Adrenal gland (tissue), 12 donors: Measurements from ENCODE around the gene KIF16B. TPM values are rescaled to one million over a fixed set of nuclear protein-coding genes. Genes with fewer than 3 reads are reported as not detected.
A peak's percentile ranks its signal among the peaks of the same experiment; 100 is the strongest.

Experiments
- DNase-seq, 7 donors: peaks; one replicate each; pipeline ENCODE4 v3.0.0-alpha.2; 2019 to 2020
- H3K27ac ChIP-seq, 5 donors: fragments of 200-600 bp; sonication (generic) in 4 of 5; 1 replicate in 3 of 5; 2 replicates in 2 of 5; pipeline versions ENCODE4 v1.5.1 to v1.8.0; 2016 to 2020; ENCODE audit warnings: mild to moderate bottlenecking in 1 of 5
- H3K27me3 ChIP-seq: fragments of 200-600 bp; 2 replicates; pipeline ENCODE4 v1.8.0; 2021
- H3K36me3 ChIP-seq, 2 donors: fragments of 200-600 bp; replicated peaks in 1 of 2; 1 replicate in 1 of 2; 2 replicates in 1 of 2; pipeline versions ENCODE4 v1.5.1 to v1.8.0; 2018 to 2022
- H3K4me1 ChIP-seq, 2 donors: fragments of 200-600 bp; replicated peaks in 1 of 2; 1 replicate in 1 of 2; 2 replicates in 1 of 2; pipeline versions ENCODE4 v1.5.1 to v1.8.0; 2018 to 2021
- H3K4me3 ChIP-seq, 4 donors: fragments of 200-600 bp; sonication (generic) in 3 of 4; one replicate each; pipeline ENCODE4 v1.5.1; 2016 to 2018
- H3K9me3 ChIP-seq, 3 donors: fragments of 200-600 bp; sonication (generic) in 1 of 3; replicated peaks in 1 of 3; 1 replicate in 2 of 3; 2 replicates in 1 of 3; pipeline versions ENCODE4 v1.5.1 to v1.8.0; 2016 to 2021
- CTCF ChIP-seq, 6 experiments: fragments of 450-650 bp in 4 of 6; fragments of 200-600 bp in 2 of 6; sonication (generic) in 1 of 6; IDR thresholded peaks; 1 replicate in 5 of 6; 2 replicates in 1 of 6; pipeline versions ENCODE4 v1.5.1 to v1.8.0; 2016 to 2021; ENCODE audit warnings: antibody characterized with exemption in 6 of 6, mild to moderate bottlenecking in 2 of 6, moderate library complexity in 1 of 6
- POLR2A ChIP-seq, 2 donors: fragments of 450-650 bp; IDR thresholded peaks; one replicate each; pipeline ENCODE4 v1.6.1; 2017; ENCODE audit warnings: antibody characterized with exemption in 2 of 2, mild to moderate bottlenecking in 2 of 2, moderate library complexity in 1 of 2
- WGBS, 4 donors: extraction: QIAGEN DNeasy Blood & Tissue Kit in 2 of 4; methylation state at CpG; one replicate each; pipeline versions ENCODE4 v1.1.5 to v1.1.7; 2013 to 2017; 5-methylcytosine and 5-hydroxymethylcytosine counted together
- intact Hi-C, 2 donors: fragments of 100-400 bp; cut with DNase I; formaldehyde crosslinking; loops; one replicate each; pipeline versions ENCODE4 v1.14.1 to v1.15.0; 2022 to 2023
- polyA plus RNA-seq, 3 donors: library from polyadenylated mRNA; stranded (reverse); fragments of 200-250 nt in 2 of 3; fragments of 350-450 nt in 1 of 3; fragmentation: Illumina TruSeq in 1 of 3; extraction: RNeasy Lipid Tissue Mini Kit (QIAGEN cat#74804) in 1 of 3; gene quantifications; one replicate each; pipeline ENCODE4 v1.2.3, GENCODE V29; 2013 to 2014
- total RNA-seq, 9 donors: library from RNA; depleted of rRNA in 4 of 9; stranded (reverse); fragments of >200 nt in 4 of 9; fragments of 120-200 nt in 1 of 9; fragmentation: NEBNext Ultra II Directional in 1 of 9; extraction: Animal tissue kit (Norgen Biotek cat#: 25700) in 1 of 9; gene quantifications; one replicate each; pipeline versions ENCODE4 v1.1.0 to v1.2.4, GENCODE V29; 2013 to 2023
- donor health status: healthy with polysubstance abuse.
- donor health status: Bipolar disorder and iron deficiency.
- donor health status: DM: yes; HTN: yes; CAD: no.
- donor health status: DM: no; HTN: no; CAD: no.
- donor health status: DM: no; HTN: no; CAD: no.
- donor health status: DM: yes; HTN: yes; CAD: no.

The KIF16B gene
- total and polyA plus RNA-seq, 12 donors, result 8.6 to 113 (median 36.1) TPM

GRCh38 chr20:16474363-16474762, 98.9 kb downstream of the KIF16B start:
- no peak for DNase-seq
- Histone ChIP-seq H3K27ac (peak overlapping the region in 2 of 5 donors; percentile 22 to 50), H3K36me3 (no peaks in the 10 kb centered on the region), H3K9me3 (no peaks in the 10 kb centered on the region), H3K4me3 (no peak overlapping the region), H3K27me3 (no peaks in the 10 kb centered on the region), H3K4me1 (peaks cover 0 to 27% of the 10 kb centered on the region in 2 donors)
- TF ChIP-seq CTCF (IDR thresholded peaks at IDR 0.05), result no peak
- TF ChIP-seq POLR2A (IDR thresholded peaks at IDR 0.05), result no peak
- 84 to 94% (median 92%) methylated on average over 2 of the region's 2 CpGs for WGBS, 4 donors
- intact Hi-C loops, result no loop called here

GRCh38 chr20:16472045-16472872, 101.0 kb downstream of the KIF16B start:
- Histone ChIP-seq H3K27ac (no peak overlapping the region), H3K27me3 (no peaks in the 10 kb centered on the region), H3K4me3 (no peak overlapping the region), H3K4me1 (peaks cover 0 to 27% of the 10 kb centered on the region in 2 donors), H3K36me3 (no peaks in the 10 kb centered on the region), H3K9me3 (no peaks in the 10 kb centered on the region)
- TF ChIP-seq POLR2A (IDR thresholded peaks at IDR 0.05) (no peak), CTCF (IDR thresholded peaks at IDR 0.05) (no peak)
- DNase-seq, result no peak
- 78 to 87% (median 82%) methylated on average over 12 of the region's 12 CpGs for WGBS, 4 donors
- intact Hi-C loops, result no loop called here

GRCh38 chr20:16469395-16469905, 103.8 kb downstream of the KIF16B start:
- no peaks in the 10 kb centered on the region for H3K36me3 ChIP-seq
- no peak overlapping the region for H3K27ac ChIP-seq
- H3K9me3 ChIP-seq, result no peaks in the 10 kb centered on the region
- no peak overlapping the region for H3K4me3 ChIP-seq
- no peak for DNase-seq
- H3K27me3 ChIP-seq, result no peaks in the 10 kb centered on the region
- intact Hi-C loops, result no loop called here
- 94 to 98% (median 95%) methylated on average over 5 of the region's 5 CpGs for WGBS, 4 donors
- H3K4me1 ChIP-seq, result peaks cover 0 to 10% of the 10 kb centered on the region in 2 donors
- TF ChIP-seq POLR2A (IDR thresholded peaks at IDR 0.05), result no peak
- TF ChIP-seq CTCF (IDR thresholded peaks at IDR 0.05), result no peak

GRCh38 chr20:16462711-16463110, 110.5 kb downstream of the KIF16B start:
- Histone ChIP-seq H3K4me1 (peaks cover 23 to 37% of the 10 kb centered on the region in 2 donors), H3K9me3 (no peaks in the 10 kb centered on the region), H3K4me3 (no peak overlapping the region), H3K27me3 (no peaks in the 10 kb centered on the region), H3K36me3 (no peaks in the 10 kb centered on the region), H3K27ac (no peak overlapping the region)
- WGBS, 4 donors, result 63 to 79% (median 67%) methylated on average over 4 to 5 of the region's 5 CpGs
- TF ChIP-seq CTCF (IDR thresholded peaks at IDR 0.05), result no peak
- no peak for TF ChIP-seq POLR2A (IDR thresholded peaks at IDR 0.05)
- no peak for DNase-seq
- intact Hi-C loops, result no loop called here
